ENCODE measurements around the gene DNAH11. TPM values are rescaled to one million over a fixed set of nuclear protein-coding genes. Genes with fewer than 3 reads are reported as not detected.

The DNAH11 gene
- total and polyA plus RNA-seq, 2 of the 8 experiments (the other 6 are each of a cell fraction or from before 2014, with no cell fraction given) = 1.8 to 4.9 TPM

GRCh38 chr7:21758286-21758685 is 215.4 kb downstream of the DNAH11 start (continued):
- TF ChIP-seq CTCF (IDR thresholded peaks at IDR 0.05; ENCODE audit: control extremely low read depth in 1 of 3, insufficient read depth in 1 of 3, low read depth in 1 of 3, low read length in 3 of 3) (no peak), JUN (IDR thresholded peaks at IDR 0.05; ENCODE audit: low read depth, low read length) (no peak), YY1 (IDR thresholded peaks at IDR 0.05; ENCODE audit: low read depth, low read length) (no peak), CBX8 (IDR thresholded peaks at IDR 0.05; ENCODE audit: borderline replicate concordance, low read depth, low read length) (no peak), RNF2 (IDR thresholded peaks at IDR 0.05; ENCODE audit: borderline replicate concordance, low read depth, low read length, missing control alignments, poor library complexity, severe bottlenecking) (no peak), TBP (IDR thresholded peaks at IDR 0.05; ENCODE audit: low read depth, low read length) (no peak)
